Lung (tissue), 12 donors: ENCODE measurements around the gene OR51B2. TPM values are rescaled to one million over a fixed set of nuclear protein-coding genes. Genes with fewer than 3 reads are reported as not detected.

Source experiments
- ATAC-seq: fragments of 200-7000 bp; cut with Tn5 transposase; one replicate; pipeline ENCODE4 v1.9.1; 2020; ENCODE audit warnings: moderate number of reproducible peaks; ENCODE audit not compliant: insufficient read depth, low FRiP score
- DNase-seq, 3 donors: peaks; one replicate each; pipeline ENCODE4 v3.0.0-alpha.2; 2013 to 2017
- H3K27ac ChIP-seq, 2 donors: one replicate each; pipeline ENCODE4 v1.5.1; 2013; ENCODE audit warnings: mild to moderate bottlenecking in 2 of 2, moderate library complexity in 2 of 2, control low read depth in 1 of 2, inconsistent platforms in 1 of 2, low read depth in 1 of 2, low read length in 1 of 2
- H3K27me3 ChIP-seq, 3 donors: one replicate each; pipeline ENCODE4 v1.5.1; 2013; ENCODE audit warnings: low read length in 2 of 3; ENCODE audit not compliant: control insufficient read depth in 3 of 3, insufficient read depth in 3 of 3
- H3K36me3 ChIP-seq, 4 donors: one replicate each; pipeline ENCODE4 v1.5.1; 2013; ENCODE audit warnings: low read length in 4 of 4, mild to moderate bottlenecking in 1 of 4, moderate library complexity in 1 of 4; ENCODE audit not compliant: control insufficient read depth in 4 of 4, insufficient read depth in 4 of 4
- H3K4me1 ChIP-seq, 5 donors: one replicate each; pipeline ENCODE4 v1.5.1; 2013; ENCODE audit warnings: low read length in 5 of 5, mild to moderate bottlenecking in 2 of 5, moderate library complexity in 1 of 5; ENCODE audit not compliant: control insufficient read depth in 5 of 5, insufficient read depth in 5 of 5
- H3K4me3 ChIP-seq: one replicate; pipeline ENCODE4 v1.5.1; 2013; ENCODE audit warnings: mild to moderate bottlenecking, control low read depth, moderate library complexity
- H3K9ac ChIP-seq, 2 donors: one replicate each; pipeline ENCODE4 v1.5.1; 2013; ENCODE audit warnings: low read length in 2 of 2, control low read depth in 1 of 2; ENCODE audit not compliant: insufficient read depth in 1 of 2
- H3K9me3 ChIP-seq, 4 donors: one replicate each; pipeline ENCODE4 v1.5.1; 2013; ENCODE audit warnings: low read length in 3 of 4, mild to moderate bottlenecking in 1 of 4, moderate library complexity in 1 of 4; ENCODE audit not compliant: control insufficient read depth in 4 of 4, insufficient read depth in 3 of 4
- CTCF ChIP-seq: IDR thresholded peaks from 2 replicates; pipeline ENCODE4 v1.5.1; 2012; ENCODE audit warnings: mild to moderate bottlenecking; ENCODE audit errors: control extremely low read depth, extremely low read depth
- WGBS, 2 donors: extraction: QIAGEN DNeasy Blood & Tissue Kit; methylation state at CpG; one replicate each; pipeline ENCODE4 v1.1.7; 2013; 5-methylcytosine and 5-hydroxymethylcytosine counted together
- polyA plus RNA-seq, 2 donors: library from polyadenylated mRNA; stranded (reverse); fragments of 200-250 nt; gene quantifications; one replicate each; pipeline ENCODE4 v1.2.1, GENCODE V29; 2013
- total RNA-seq, 2 donors: library from RNA; depleted of rRNA in 1 of 2; stranded (reverse); fragments of >200 nt in 1 of 2; gene quantifications; one replicate each; pipeline ENCODE4 v1.2.1, GENCODE V29; 2014 to 2021
- donor health status: control.
- donor health status: control.
- donor health status: Bipolar disorder and iron deficiency.
- donor health status: healthy.
- donor health status: DM: yes; HTN: yes; CAD: no.

Gene OR51B2
- total and polyA plus RNA-seq, 4 donors, result 1.9 TPM; not detected in 3

- no peak for ATAC-seq
Observed at GRCh38 chr11:5283086-5283485, 41.0 kb downstream of the OR51B2 start.

GRCh38 chr11:5282628-5283027 lies 41.5 kb downstream of the OR51B2 start:
- Histone ChIP-seq H3K9ac (no peak overlapping the region), H3K27ac (no peak overlapping the region), H3K27me3 (no peaks in the 10 kb centered on the region), H3K9me3 (no peaks in the 10 kb centered on the region), H3K4me3 (no peak overlapping the region), H3K4me1 (no peaks in the 10 kb centered on the region), H3K36me3 (no peaks in the 10 kb centered on the region)
- no peak for TF ChIP-seq CTCF
- 68 to 85% methylated on average over 2 of the region's 2 CpGs for WGBS, 2 donors
- DNase-seq (no peak), ATAC-seq (no peak)

More at GRCh38 chr11:5283086-5283485, 41.0 kb downstream of the OR51B2 start:
- no peaks in the 10 kb centered on the region for H3K36me3 ChIP-seq
- 80 to 89% methylated on average over 3 of the region's 3 CpGs for WGBS, 2 donors
- TF ChIP-seq CTCF, result no peak
- no peaks in the 10 kb centered on the region for H3K4me1 ChIP-seq
- H3K27ac ChIP-seq, result no peak overlapping the region
- no peak overlapping the region for H3K9ac ChIP-seq
- no peak for DNase-seq
- no peaks in the 10 kb centered on the region for H3K27me3 ChIP-seq
- no peaks in the 10 kb centered on the region for H3K9me3 ChIP-seq
- no peak overlapping the region for H3K4me3 ChIP-seq

GRCh38 chr11:5281596-5281995 lies 42.5 kb downstream of the OR51B2 start:
- Histone ChIP-seq H3K27ac (no peak overlapping the region), H3K4me1 (no peaks in the 10 kb centered on the region), H3K4me3 (no peak overlapping the region), H3K9me3 (no peaks in the 10 kb centered on the region), H3K36me3 (no peaks in the 10 kb centered on the region), H3K9ac (no peak overlapping the region), H3K27me3 (no peaks in the 10 kb centered on the region)
- ATAC-seq (no peak), DNase-seq (no peak)
- no peak for TF ChIP-seq CTCF

- H3K4me1 ChIP-seq, result no peaks in the 10 kb centered on the region
- no peak for TF ChIP-seq CTCF
- no peak overlapping the region for H3K9ac ChIP-seq
- DNase-seq (peak in 1 of 3 donors; percentile 28), ATAC-seq (peak; percentile 78)
- H3K27ac ChIP-seq, result no peak overlapping the region
- H3K27me3 ChIP-seq, result no peaks in the 10 kb centered on the region
- H3K4me3 ChIP-seq, result no peak overlapping the region
- H3K9me3 ChIP-seq, result no peaks in the 10 kb centered on the region
- 31 to 46% methylated on average over 3 of the region's 3 CpGs for WGBS, 2 donors
- H3K36me3 ChIP-seq, result no peaks in the 10 kb centered on the region
Observed at GRCh38 chr11:5280582-5281102, 43.5 kb downstream of the OR51B2 start.
